Airway epithelial cell (primary cell): ENCODE results near the gene PPIH. TPM values are rescaled to one million over a fixed set of nuclear protein-coding genes. Genes with fewer than 3 reads are reported as not detected.

Source experiments
- total RNA-seq: library from RNA; depleted of rRNA; stranded (reverse); fragments of >200 nt; gene quantifications from 2 replicates; pipeline ENCODE4 v1.2.3, GENCODE V29; 2015

PPIH gene
- total RNA-seq: 60.7 and 78.7 TPM in 2 replicates

GRCh38 chr1:42657981-42658876 is at the start of gene PPIH:
Gene PPIH, plus strand, starts transcription at chr1:42658423. Its CDS starts 24 bp downstream, at chr1:42658447.

GRCh38 chr1:42681741-42682483 is 23.7 kb downstream of the PPIH start, which contains the start of gene YBX1:
Gene YBX1, plus strand, starts transcription at chr1:42682418. Its CDS starts 148 bp downstream, at chr1:42682566.

Other genes starting within 250 kb of the PPIH start
- gene ZMYND12, start 202.4 kb upstream of the PPIH start, total RNA-seq: 0.09 and 0.99 TPM in 2 replicates
- 67.0 and 95.4 TPM in 2 replicates for gene PPCS, start 201.9 kb upstream of the PPIH start, total RNA-seq
- gene CCDC30, start 195.1 kb upstream of the PPIH start, total RNA-seq: 0.09 and 0.21 TPM in 2 replicates
- 693 and 948 TPM in 2 replicates for gene YBX1, start 24.0 kb downstream of the PPIH start, total RNA-seq
- gene CLDN19, start 81.8 kb downstream of the PPIH start, total RNA-seq: 0.21 TPM in 1 of 2 replicates, not detected in the other
- 37.1 and 43.0 TPM in 2 replicates for gene P3H1, start 108.6 kb downstream of the PPIH start, total RNA-seq
- gene C1orf50, start 108.8 kb downstream of the PPIH start, total RNA-seq: 0.60 and 2.5 TPM in 2 replicates
- 0.05 and 0.07 TPM in 2 replicates for gene TMEM269, start 126.6 kb downstream of the PPIH start, total RNA-seq
- gene ERMAP, start 158.7 kb downstream of the PPIH start, total RNA-seq: 4.1 and 4.6 TPM in 2 replicates
- 19.1 and 23.3 TPM in 2 replicates for gene SVBP, start 159.0 kb downstream of the PPIH start, total RNA-seq
- 8.0 and 9.4 TPM in 2 replicates for gene ZNF691, start 188.2 kb downstream of the PPIH start, total RNA-seq